K562 (cell line): ENCODE results near the gene RXRA. TPM values are rescaled to one million over a fixed set of nuclear protein-coding genes. Genes with fewer than 3 reads are reported as not detected.

Experiments
- ARID3A ChIP-seq: IDR thresholded peaks from 2 replicates; pipeline ENCODE4 v1.6.1; 2012; ENCODE audit warnings: low read depth, low read length, improper control_type of control experiment, borderline replicate concordance
- DEAF1 ChIP-seq: fragments of 450-650 bp; formaldehyde crosslinking; IDR thresholded peaks from 2 replicates; pipeline ENCODE4 v1.4.0; 2020; ENCODE audit warnings: mild to moderate bottlenecking, moderate library complexity
- HIVEP1 ChIP-seq: fragments of 250-450 bp; sonication (Bioruptor Pico); IDR thresholded peaks from 2 replicates; pipeline ENCODE4 v1.4.0; 2020; ENCODE audit warnings: mild to moderate bottlenecking
- HNRNPK ChIP-seq: fragments of 200-400 bp; formaldehyde crosslinking; IDR thresholded peaks from one replicate; pipeline ENCODE4 v1.6.1; 2018; ENCODE audit warnings: mild to moderate bottlenecking, low read depth, low read length; ENCODE audit not compliant: poor library complexity, severe bottlenecking
- RBBP5 ChIP-seq: fragments of 200-600 bp; sonication (generic); IDR thresholded peaks from 2 replicates; pipeline ENCODE4 v1.6.1; 2012; ENCODE audit warnings: borderline replicate concordance, mild to moderate bottlenecking, low read length, control low read depth, inconsistent platforms; ENCODE audit not compliant: insufficient read depth, poor library complexity, severe bottlenecking
- ZNF695 ChIP-seq: fragments of 450-650 bp; formaldehyde crosslinking; IDR thresholded peaks from 2 replicates; pipeline ENCODE4 v1.4.0; 2020; ENCODE audit warnings: mild to moderate bottlenecking, moderate library complexity
- polyA plus RNA-seq, 8 experiments: library from polyadenylated mRNA; depleted of rRNA in 4 of 8; stranded (reverse) in 5 of 8; unstranded in 3 of 8; fragments of >200 nt; fragmentation: Nextera tagmentation in 2 of 8; fragmentation: Illumina TruSeq in 1 of 8; extraction: Ambion mirVana in 2 of 8; extraction: Trizol in 1 of 8; gene quantifications; 2 replicates each; pipeline versions ENCODE4 v1.2.1 to v1.2.3, GENCODE V29; 2011 to 2014; ENCODE audit warnings: inconsistent platforms in 1 of 8, missing spikeins in 1 of 8
- total RNA-seq, 7 experiments: library from RNA; depleted of rRNA in 6 of 7; stranded (reverse); fragments of >200 nt in 6 of 7; fragmentation: Illumina TruSeq in 2 of 7; extraction: Trizol in 2 of 7; gene quantifications; 2 replicates each; pipeline versions ENCODE4 v1.2.1 to v1.2.3, GENCODE V29; 2011 to 2021; ENCODE audit warnings: low replicate concordance in 1 of 7
- TF ChIP-seq, protein P1 (sequence below): sonication (generic); formaldehyde crosslinking; IDR thresholded peaks from 2 replicates; pipeline ENCODE4 v1.8.1; 2023; ENCODE audit warnings: missing genetic modification reagents, mild to moderate bottlenecking, borderline replicate concordance
- TF ChIP-seq, protein P2 (sequence below), 2 experiments: fragments of 450-650 bp; IDR thresholded peaks; 2 replicates each; pipeline ENCODE4 v1.6.1; 2018; ENCODE audit warnings: mild to moderate bottlenecking in 2 of 2, low read depth in 1 of 2; ENCODE audit not compliant: partially characterized antibody in 2 of 2
- TF ChIP-seq, protein P3 (sequence below): sonication (generic); formaldehyde crosslinking; IDR thresholded peaks from 2 replicates; pipeline ENCODE4 v1.5.0; 2020; ENCODE audit warnings: missing genetic modification reagents

Gene RXRA
- total and polyA plus RNA-seq, 9 of the 15 experiments (the other 6 are each of a cell fraction or from before 2014, with no cell fraction given), result 0.35 to 23.6 (median 4.6) TPM

DNA sequence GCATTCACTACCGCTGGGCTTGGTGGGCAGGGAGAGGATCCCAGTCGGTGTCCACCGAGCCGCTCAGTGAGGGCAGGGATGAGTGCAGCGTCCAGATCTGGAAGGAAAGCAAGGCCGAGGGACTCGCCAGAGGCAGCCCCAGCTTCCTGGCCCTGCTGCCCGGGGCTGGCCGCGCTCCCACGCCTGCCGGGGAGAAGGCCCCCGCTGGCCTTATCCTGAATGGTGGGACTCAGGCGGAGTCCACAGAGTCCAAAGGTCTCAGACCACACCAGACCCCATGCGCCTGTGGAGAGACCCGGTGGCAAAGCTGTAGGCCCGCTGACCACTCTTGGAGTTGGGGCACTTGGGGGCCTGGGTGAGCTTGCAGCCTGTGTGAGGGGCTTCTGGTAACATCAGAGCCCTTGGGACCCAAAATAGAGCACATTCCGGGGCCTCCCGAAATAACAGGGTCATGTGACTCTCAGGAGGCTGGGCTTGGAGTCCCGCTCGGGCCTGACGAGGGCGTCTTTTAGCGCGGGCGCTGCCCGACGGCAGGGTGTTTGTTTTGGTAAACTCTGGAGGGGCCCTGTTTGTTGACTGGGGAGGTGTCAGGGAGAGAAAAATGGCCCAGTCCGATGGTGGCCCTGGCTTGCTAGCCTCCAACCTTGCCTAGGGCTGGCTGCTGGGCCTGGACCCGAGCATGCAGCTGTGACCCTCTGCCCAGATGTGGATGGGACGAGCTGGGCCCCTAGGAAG, 2.8 kb downstream of the RXRA start (continued):
- TF ChIP-seq, protein P1, sequence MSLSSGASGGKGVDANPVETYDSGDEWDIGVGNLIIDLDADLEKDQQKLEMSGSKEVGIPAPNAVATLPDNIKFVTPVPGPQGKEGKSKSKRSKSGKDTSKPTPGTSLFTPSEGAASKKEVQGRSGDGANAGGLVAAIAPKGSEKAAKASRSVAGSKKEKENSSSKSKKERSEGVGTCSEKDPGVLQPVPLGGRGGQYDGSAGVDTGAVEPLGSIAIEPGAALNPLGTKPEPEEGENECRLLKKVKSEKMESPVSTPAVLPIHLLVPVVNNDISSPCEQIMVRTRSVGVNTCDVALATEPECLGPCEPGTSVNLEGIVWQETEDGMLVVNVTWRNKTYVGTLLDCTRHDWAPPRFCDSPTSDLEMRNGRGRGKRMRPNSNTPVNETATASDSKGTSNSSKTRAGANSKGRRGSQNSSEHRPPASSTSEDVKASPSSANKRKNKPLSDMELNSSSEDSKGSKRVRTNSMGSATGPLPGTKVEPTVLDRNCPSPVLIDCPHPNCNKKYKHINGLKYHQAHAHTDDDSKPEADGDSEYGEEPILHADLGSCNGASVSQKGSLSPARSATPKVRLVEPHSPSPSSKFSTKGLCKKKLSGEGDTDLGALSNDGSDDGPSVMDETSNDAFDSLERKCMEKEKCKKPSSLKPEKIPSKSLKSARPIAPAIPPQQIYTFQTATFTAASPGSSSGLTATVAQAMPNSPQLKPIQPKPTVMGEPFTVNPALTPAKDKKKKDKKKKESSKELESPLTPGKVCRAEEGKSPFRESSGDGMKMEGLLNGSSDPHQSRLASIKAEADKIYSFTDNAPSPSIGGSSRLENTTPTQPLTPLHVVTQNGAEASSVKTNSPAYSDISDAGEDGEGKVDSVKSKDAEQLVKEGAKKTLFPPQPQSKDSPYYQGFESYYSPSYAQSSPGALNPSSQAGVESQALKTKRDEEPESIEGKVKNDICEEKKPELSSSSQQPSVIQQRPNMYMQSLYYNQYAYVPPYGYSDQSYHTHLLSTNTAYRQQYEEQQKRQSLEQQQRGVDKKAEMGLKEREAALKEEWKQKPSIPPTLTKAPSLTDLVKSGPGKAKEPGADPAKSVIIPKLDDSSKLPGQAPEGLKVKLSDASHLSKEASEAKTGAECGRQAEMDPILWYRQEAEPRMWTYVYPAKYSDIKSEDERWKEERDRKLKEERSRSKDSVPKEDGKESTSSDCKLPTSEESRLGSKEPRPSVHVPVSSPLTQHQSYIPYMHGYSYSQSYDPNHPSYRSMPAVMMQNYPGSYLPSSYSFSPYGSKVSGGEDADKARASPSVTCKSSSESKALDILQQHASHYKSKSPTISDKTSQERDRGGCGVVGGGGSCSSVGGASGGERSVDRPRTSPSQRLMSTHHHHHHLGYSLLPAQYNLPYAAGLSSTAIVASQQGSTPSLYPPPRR (CRISPR knock-in tag), result no peak
- no peak for TF ChIP-seq HIVEP1 (CRISPR knock-in tag)
- TF ChIP-seq, protein P2, sequence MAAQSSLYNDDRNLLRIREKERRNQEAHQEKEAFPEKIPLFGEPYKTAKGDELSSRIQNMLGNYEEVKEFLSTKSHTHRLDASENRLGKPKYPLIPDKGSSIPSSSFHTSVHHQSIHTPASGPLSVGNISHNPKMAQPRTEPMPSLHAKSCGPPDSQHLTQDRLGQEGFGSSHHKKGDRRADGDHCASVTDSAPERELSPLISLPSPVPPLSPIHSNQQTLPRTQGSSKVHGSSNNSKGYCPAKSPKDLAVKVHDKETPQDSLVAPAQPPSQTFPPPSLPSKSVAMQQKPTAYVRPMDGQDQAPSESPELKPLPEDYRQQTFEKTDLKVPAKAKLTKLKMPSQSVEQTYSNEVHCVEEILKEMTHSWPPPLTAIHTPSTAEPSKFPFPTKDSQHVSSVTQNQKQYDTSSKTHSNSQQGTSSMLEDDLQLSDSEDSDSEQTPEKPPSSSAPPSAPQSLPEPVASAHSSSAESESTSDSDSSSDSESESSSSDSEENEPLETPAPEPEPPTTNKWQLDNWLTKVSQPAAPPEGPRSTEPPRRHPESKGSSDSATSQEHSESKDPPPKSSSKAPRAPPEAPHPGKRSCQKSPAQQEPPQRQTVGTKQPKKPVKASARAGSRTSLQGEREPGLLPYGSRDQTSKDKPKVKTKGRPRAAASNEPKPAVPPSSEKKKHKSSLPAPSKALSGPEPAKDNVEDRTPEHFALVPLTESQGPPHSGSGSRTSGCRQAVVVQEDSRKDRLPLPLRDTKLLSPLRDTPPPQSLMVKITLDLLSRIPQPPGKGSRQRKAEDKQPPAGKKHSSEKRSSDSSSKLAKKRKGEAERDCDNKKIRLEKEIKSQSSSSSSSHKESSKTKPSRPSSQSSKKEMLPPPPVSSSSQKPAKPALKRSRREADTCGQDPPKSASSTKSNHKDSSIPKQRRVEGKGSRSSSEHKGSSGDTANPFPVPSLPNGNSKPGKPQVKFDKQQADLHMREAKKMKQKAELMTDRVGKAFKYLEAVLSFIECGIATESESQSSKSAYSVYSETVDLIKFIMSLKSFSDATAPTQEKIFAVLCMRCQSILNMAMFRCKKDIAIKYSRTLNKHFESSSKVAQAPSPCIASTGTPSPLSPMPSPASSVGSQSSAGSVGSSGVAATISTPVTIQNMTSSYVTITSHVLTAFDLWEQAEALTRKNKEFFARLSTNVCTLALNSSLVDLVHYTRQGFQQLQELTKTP (IDR thresholded peaks at IDR 0.05; ENCODE audit: low read depth in 1 of 2, partially characterized antibody in 2 of 2), result no peak
- no peak for TF ChIP-seq ZNF695
- no peak for TF ChIP-seq DEAF1 (CRISPR knock-in tag)
- TF ChIP-seq ARID3A, result no peak
- peak; percentile 57 for TF ChIP-seq RBBP5
- TF ChIP-seq, protein P3, sequence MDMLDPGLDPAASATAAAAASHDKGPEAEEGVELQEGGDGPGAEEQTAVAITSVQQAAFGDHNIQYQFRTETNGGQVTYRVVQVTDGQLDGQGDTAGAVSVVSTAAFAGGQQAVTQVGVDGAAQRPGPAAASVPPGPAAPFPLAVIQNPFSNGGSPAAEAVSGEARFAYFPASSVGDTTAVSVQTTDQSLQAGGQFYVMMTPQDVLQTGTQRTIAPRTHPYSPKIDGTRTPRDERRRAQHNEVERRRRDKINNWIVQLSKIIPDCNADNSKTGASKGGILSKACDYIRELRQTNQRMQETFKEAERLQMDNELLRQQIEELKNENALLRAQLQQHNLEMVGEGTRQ, result peak; percentile 44; the same call in 1 of the 2 replicates
- no peak for TF ChIP-seq HNRNPK
